ENCODE data around the gene PPP1R12B. TPM values are rescaled to one million over a fixed set of nuclear protein-coding genes. Genes with fewer than 3 reads are reported as not detected.
"Not testable (repeated sequence)": the region's sequence is repeated elsewhere in the genome, so short reads cannot be mapped to it uniquely, and the experiment has no call there.

PPP1R12B gene
- total RNA-seq, 1 donor from 2014 or later, result 31.2 TPM

- Mint-ChIP-seq H3K9me3 (no peaks in the 10 kb centered on the region), H3K4me1 (ENCODE audit: unreplicated experiment) (peaks cover 3% of the 10 kb centered on the region), H3K27ac (no peak overlapping the region), H3K36me3 (no peaks in the 10 kb centered on the region), H3K27me3 (peaks cover 13% of the 10 kb centered on the region), H3K4me3 (no peak overlapping the region)
- TF ChIP-seq CTCF (conservative IDR thresholded peaks at IDR 0.05), result no peak
- no peak for DNase-seq (ENCODE audit: extremely low spot score, unreplicated experiment)
Measured at GRCh38 chr1:202627841-202628565, 279.5 kb downstream of the PPP1R12B start.

DNA sequence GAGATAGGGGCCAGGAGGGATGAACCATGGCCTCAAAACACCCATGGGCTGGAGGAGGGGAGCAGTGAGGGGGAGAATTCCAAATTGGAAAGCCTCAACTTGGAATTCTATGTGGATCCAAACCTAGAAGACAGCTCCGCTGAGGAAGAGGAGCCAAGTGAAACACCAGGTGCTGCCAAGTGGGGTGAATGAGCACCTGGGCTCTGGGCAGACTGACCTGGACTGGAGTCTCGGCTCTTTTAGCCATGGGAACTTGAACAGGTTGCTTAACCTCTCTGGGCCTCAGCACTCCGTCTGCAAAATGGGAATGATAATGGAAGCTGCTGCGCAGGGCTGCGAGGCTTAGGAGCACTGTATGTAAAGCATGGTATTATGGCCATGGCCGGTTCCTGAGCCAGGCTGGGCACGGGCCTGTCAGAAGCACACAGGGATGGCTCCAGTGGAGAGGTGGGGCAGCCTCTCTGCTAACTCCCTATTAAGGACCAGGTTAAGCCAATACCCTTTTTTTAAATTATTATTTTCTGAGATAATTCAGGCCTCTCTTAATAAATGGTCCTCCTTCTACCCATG, 280.2 kb downstream of the PPP1R12B start:
- Mint-ChIP-seq H3K9me3 (no peaks in the 10 kb centered on the region), H3K27ac (no peak overlapping the region), H3K4me3 (no peak overlapping the region), H3K27me3 (peaks cover 16% of the 10 kb centered on the region), H3K36me3 (no peaks in the 10 kb centered on the region), H3K4me1 (ENCODE audit: unreplicated experiment) (peaks cover 3% of the 10 kb centered on the region)
- no peak for TF ChIP-seq CTCF (conservative IDR thresholded peaks at IDR 0.05)
- no peak for DNase-seq (ENCODE audit: extremely low spot score, unreplicated experiment)

GRCh38 chr1:202629257-202629811, 280.8 kb downstream of the PPP1R12B start:
- DNase-seq (ENCODE audit: extremely low spot score, unreplicated experiment); H3K4me3 Mint-ChIP-seq; H3K36me3 Mint-ChIP-seq; H3K9me3 Mint-ChIP-seq; H3K4me1 Mint-ChIP-seq (ENCODE audit: unreplicated experiment); H3K27ac Mint-ChIP-seq: not testable (repeated sequence)
- H3K27me3 Mint-ChIP-seq, result peaks cover 16% of the 10 kb centered on the region

GRCh38 chr1:202630096-202630495, 281.6 kb downstream of the PPP1R12B start:
- not testable (repeated sequence) for H3K36me3 Mint-ChIP-seq; H3K4me3 Mint-ChIP-seq; H3K27ac Mint-ChIP-seq; H3K9me3 Mint-ChIP-seq; DNase-seq (ENCODE audit: extremely low spot score, unreplicated experiment); H3K4me1 Mint-ChIP-seq (ENCODE audit: unreplicated experiment)
- H3K27me3 Mint-ChIP-seq, result peaks cover 20% of the 10 kb centered on the region

GRCh38 chr1:202630541-202630940, 282.0 kb downstream of the PPP1R12B start:
- no peak for TF ChIP-seq CTCF (conservative IDR thresholded peaks at IDR 0.05)
- Mint-ChIP-seq H3K9me3 (no peaks in the 10 kb centered on the region), H3K27ac (no peak overlapping the region), H3K27me3 (peaks cover 24% of the 10 kb centered on the region), H3K4me3 (no peak overlapping the region), H3K4me1 (ENCODE audit: unreplicated experiment) (peaks cover 3% of the 10 kb centered on the region), H3K36me3 (no peaks in the 10 kb centered on the region)
- no peak for DNase-seq (ENCODE audit: extremely low spot score, unreplicated experiment)

DNA sequence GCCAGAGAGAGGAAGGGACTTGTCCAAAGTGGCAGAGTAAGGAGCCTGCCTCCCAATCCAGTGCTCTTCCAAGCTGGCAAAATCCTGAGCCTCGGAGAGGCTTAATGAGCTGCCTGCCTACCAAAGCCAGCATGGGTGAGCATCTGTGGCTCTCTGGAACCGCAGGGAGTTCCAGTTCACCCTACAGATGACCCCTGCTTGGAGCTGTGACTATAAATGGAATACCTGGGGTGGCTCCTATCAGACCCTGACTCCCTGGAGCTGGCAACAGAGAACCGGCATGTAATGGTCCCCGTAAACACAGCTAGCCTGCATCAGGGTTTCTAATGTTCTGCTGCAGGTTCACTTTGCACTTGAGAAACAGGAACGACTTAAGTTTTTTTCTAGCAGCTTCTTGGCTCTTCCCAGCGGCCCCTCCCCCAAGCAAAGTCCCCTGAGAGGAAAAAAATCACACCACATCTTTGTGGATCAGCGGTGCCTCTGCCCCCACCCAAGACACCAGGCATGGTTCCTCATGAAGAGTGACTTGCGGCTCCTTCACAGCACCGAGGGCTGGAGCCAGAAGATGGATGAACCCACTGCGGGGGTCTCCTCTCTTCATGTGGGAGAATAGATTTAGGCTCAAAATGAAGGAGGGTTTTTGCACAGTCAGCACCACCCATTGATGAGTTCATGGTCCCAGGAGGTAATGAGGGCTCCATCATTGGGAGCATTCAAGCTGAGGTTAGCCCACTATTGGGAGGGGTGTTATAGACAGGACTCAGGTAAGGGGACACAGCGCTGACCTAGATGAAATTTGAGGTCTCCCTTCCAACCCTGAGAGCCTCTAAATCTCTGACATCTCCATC, 282.8 kb downstream of the PPP1R12B start:
- no peak for TF ChIP-seq CTCF (conservative IDR thresholded peaks at IDR 0.05)
- Mint-ChIP-seq H3K4me3 (no peak overlapping the region), H3K9me3 (no peaks in the 10 kb centered on the region), H3K27ac (no peak overlapping the region), H3K36me3 (no peaks in the 10 kb centered on the region), H3K27me3 (peaks cover 24% of the 10 kb centered on the region), H3K4me1 (ENCODE audit: unreplicated experiment) (peaks cover 3% of the 10 kb centered on the region)
- no peak for DNase-seq (ENCODE audit: extremely low spot score, unreplicated experiment)
